Colonic mucosa (tissue), 4 donors: ENCODE data around the gene FGGY. TPM values are rescaled to one million over a fixed set of nuclear protein-coding genes. Genes with fewer than 3 reads are reported as not detected.

Experiments used
- DNase-seq: peaks from one replicate; pipeline ENCODE4 v3.0.0-alpha.2; 2020
- H3K27ac ChIP-seq: fragments of 200-600 bp; one replicate; pipeline ENCODE4 v1.8.0; 2021
- H3K27me3 ChIP-seq: fragments of 200-600 bp; one replicate; pipeline ENCODE4 v1.8.0; 2021
- H3K36me3 ChIP-seq: fragments of 200-600 bp; one replicate; pipeline ENCODE4 v1.8.0; 2021
- H3K4me1 ChIP-seq: fragments of 200-600 bp; one replicate; pipeline ENCODE4 v1.8.0; 2021; ENCODE audit warnings: mild to moderate bottlenecking
- H3K4me3 ChIP-seq: fragments of 200-600 bp; one replicate; pipeline ENCODE4 v1.8.0; 2021
- H3K9ac ChIP-seq, 2 donors: one replicate each; pipeline ENCODE4 v1.7.0; 2013; ENCODE audit warnings: control low read depth in 2 of 2, low read depth in 2 of 2, low read length in 2 of 2
- H3K9me3 ChIP-seq: fragments of 200-600 bp; one replicate; pipeline ENCODE4 v1.8.0; 2021
- CTCF ChIP-seq: fragments of 200-600 bp; IDR thresholded peaks from one replicate; pipeline ENCODE4 v1.8.0; 2022; ENCODE audit warnings: antibody characterized with exemption, mild to moderate bottlenecking
- intact Hi-C: fragments of 100-400 bp; cut with DNase I; formaldehyde crosslinking; loops from one replicate; pipeline ENCODE4 v1.14.1; 2022
- total RNA-seq, 2 donors: library from RNA; stranded (reverse); fragmentation: NEBNext Ultra II Directional in 1 of 2; extraction: Animal tissue kit (Norgen Biotek cat#: 25700) in 1 of 2; gene quantifications; one replicate each; pipeline ENCODE4 v1.2.1, GENCODE V29; 2021
- donor health status: healthy.
- donor health status: DM: no; HTN: no; CAD: no.
- donor health status: DM: no; HTN: no; CAD: no.

Gene FGGY
- total RNA-seq, 2 donors from 2014 or later = 12.5 to 19.5 TPM

- Histone ChIP-seq H3K36me3 (no peaks in the 10 kb centered on the region), H3K4me1 (peaks cover 8% of the 10 kb centered on the region), H3K4me3 (no peak overlapping the region), H3K27me3 (no peaks in the 10 kb centered on the region), H3K9me3 (no peaks in the 10 kb centered on the region), H3K27ac (peak overlapping the region; percentile 29), H3K9ac (no peak overlapping the region)
- intact Hi-C loops = no loop called here
- no peak for TF ChIP-seq CTCF
- no peak for DNase-seq
Measured at GRCh38 chr1:59595774-59596173, 298.9 kb downstream of the FGGY start.

- Histone ChIP-seq H3K27me3 (no peaks in the 10 kb centered on the region), H3K36me3 (no peaks in the 10 kb centered on the region), H3K4me1 (peaks cover 8% of the 10 kb centered on the region), H3K4me3 (no peak overlapping the region), H3K9ac (no peak overlapping the region), H3K27ac (peak overlapping the region; percentile 29), H3K9me3 (no peaks in the 10 kb centered on the region)
- intact Hi-C loops = no loop called here
- DNase-seq = no peak
- TF ChIP-seq CTCF = no peak
Measured at GRCh38 chr1:59596432-59596831, 299.5 kb downstream of the FGGY start.

- intact Hi-C loops = no loop called here
- H3K9ac ChIP-seq = no peak overlapping the region
- DNase-seq = no peak
Measured at GRCh38 chr1:59596956-59597355, 300.1 kb downstream of the FGGY start.

GRCh38 chr1:59597420-59598119, 300.7 kb downstream of the FGGY start:
- no peaks in the 10 kb centered on the region for H3K27me3 ChIP-seq
- no peak overlapping the region for H3K9ac ChIP-seq
- DNase-seq = no peak
- no peaks in the 10 kb centered on the region for H3K9me3 ChIP-seq
- no peaks in the 10 kb centered on the region for H3K36me3 ChIP-seq
- H3K27ac ChIP-seq = no peak overlapping the region
- intact Hi-C loops = no loop called here
- TF ChIP-seq CTCF = no peak
- no peak overlapping the region for H3K4me3 ChIP-seq
- peaks cover 8% of the 10 kb centered on the region for H3K4me1 ChIP-seq

More at GRCh38 chr1:59596956-59597355, 300.1 kb downstream of the FGGY start:
- peaks cover 8% of the 10 kb centered on the region for H3K4me1 ChIP-seq
- H3K4me3 ChIP-seq = no peak overlapping the region
- no peak for TF ChIP-seq CTCF
- no peak overlapping the region for H3K27ac ChIP-seq
- H3K27me3 ChIP-seq = no peaks in the 10 kb centered on the region
- H3K9me3 ChIP-seq = no peaks in the 10 kb centered on the region
- H3K36me3 ChIP-seq = no peaks in the 10 kb centered on the region

GRCh38 chr1:59598120-59598440, 301.2 kb downstream of the FGGY start:
- DNase-seq = no peak
- intact Hi-C loops = no loop called here
- no peaks in the 10 kb centered on the region for H3K36me3 ChIP-seq
- H3K27me3 ChIP-seq = no peaks in the 10 kb centered on the region
- H3K4me1 ChIP-seq = peaks cover 8% of the 10 kb centered on the region
- H3K27ac ChIP-seq = no peak overlapping the region
- TF ChIP-seq CTCF = no peak
- H3K4me3 ChIP-seq = no peak overlapping the region
- no peaks in the 10 kb centered on the region for H3K9me3 ChIP-seq
- no peak overlapping the region for H3K9ac ChIP-seq
